ENCODE results near the gene GALNT2. TPM values are rescaled to one million over a fixed set of nuclear protein-coding genes. Genes with fewer than 3 reads are reported as not detected.

GALNT2 gene
- total RNA-seq, 1 experiment from 2014 or later = 62.2 TPM

DNA sequence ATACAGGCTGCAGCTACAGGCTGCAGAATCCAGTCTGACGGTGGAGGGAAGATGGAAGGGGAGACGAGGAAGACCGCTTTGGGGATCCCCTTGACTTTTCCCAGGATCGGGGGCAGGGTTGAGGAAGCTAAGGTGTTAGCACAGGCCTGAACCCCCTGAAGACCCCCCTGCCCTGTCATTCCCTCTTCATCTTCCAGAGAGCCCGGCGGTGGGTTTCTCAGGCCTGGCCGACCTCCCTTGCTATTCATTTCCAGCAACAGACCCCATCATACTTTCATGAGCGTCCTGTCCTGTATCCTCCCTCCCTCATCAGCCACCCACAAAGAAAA, 247.1 kb downstream of the GALNT2 start:
- POLR2A ChIA-PET = interaction anchor here (0.7 kb wide), 1 partner anchor 257 kb away, joined by 4 read pairs; no protein-coding TSS in a partner anchor
- no peak overlapping the region for H3K27ac Mint-ChIP-seq (ENCODE audit: unreplicated experiment)
- TF ChIP-seq, protein P1, sequence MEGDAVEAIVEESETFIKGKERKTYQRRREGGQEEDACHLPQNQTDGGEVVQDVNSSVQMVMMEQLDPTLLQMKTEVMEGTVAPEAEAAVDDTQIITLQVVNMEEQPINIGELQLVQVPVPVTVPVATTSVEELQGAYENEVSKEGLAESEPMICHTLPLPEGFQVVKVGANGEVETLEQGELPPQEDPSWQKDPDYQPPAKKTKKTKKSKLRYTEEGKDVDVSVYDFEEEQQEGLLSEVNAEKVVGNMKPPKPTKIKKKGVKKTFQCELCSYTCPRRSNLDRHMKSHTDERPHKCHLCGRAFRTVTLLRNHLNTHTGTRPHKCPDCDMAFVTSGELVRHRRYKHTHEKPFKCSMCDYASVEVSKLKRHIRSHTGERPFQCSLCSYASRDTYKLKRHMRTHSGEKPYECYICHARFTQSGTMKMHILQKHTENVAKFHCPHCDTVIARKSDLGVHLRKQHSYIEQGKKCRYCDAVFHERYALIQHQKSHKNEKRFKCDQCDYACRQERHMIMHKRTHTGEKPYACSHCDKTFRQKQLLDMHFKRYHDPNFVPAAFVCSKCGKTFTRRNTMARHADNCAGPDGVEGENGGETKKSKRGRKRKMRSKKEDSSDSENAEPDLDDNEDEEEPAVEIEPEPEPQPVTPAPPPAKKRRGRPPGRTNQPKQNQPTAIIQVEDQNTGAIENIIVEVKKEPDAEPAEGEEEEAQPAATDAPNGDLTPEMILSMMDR (IDR thresholded peaks at IDR 0.05; ENCODE audit: insufficient read depth in 1 of 2, low read depth in 1 of 2, low read length in 1 of 2, severe bottlenecking in 1 of 2, unreplicated experiment in 1 of 2) = no peak
- no peak overlapping the region for H3K4me3 ChIP-seq (ENCODE audit: low read depth, low read length)
- no peaks in the 10 kb centered on the region for H3K9me3 Mint-ChIP-seq (ENCODE audit: unreplicated experiment)
- no peaks in the 10 kb centered on the region for H3K27me3 ChIP-seq (replicated peaks; ENCODE audit: control insufficient read depth, insufficient read depth, low read length)
- no peaks in the 10 kb centered on the region for H3K27me3 Mint-ChIP-seq (ENCODE audit: insufficient read depth, unreplicated experiment)
- no peak overlapping the region for H3K4me3 Mint-ChIP-seq (ENCODE audit: unreplicated experiment)
- intact Hi-C loops (cut with micrococcal nuclease; ENCODE audit: unreplicated experiment) = no loop called here
- H3K9me3 ChIP-seq = no peaks in the 10 kb centered on the region
- no peaks in the 10 kb centered on the region for H3K4me1 ChIP-seq
- CTCF ChIA-PET = interaction anchor here (0.7 kb wide), 1 partner anchor 602 kb away, joined by 5 read pairs; no protein-coding TSS in a partner anchor
- H3K4me1 Mint-ChIP-seq (ENCODE audit: low read depth, unreplicated experiment) = no peaks in the 10 kb centered on the region
- no TSS peak for BruUV-seq (replicated peaks)
- no peaks in the 10 kb centered on the region for H3K36me3 ChIP-seq (ENCODE audit: control insufficient read depth, insufficient read depth, low read length)
- no peak for DNase-seq
- no peaks in the 10 kb centered on the region for H3K36me3 Mint-ChIP-seq (ENCODE audit: insufficient read depth, unreplicated experiment)

DNA sequence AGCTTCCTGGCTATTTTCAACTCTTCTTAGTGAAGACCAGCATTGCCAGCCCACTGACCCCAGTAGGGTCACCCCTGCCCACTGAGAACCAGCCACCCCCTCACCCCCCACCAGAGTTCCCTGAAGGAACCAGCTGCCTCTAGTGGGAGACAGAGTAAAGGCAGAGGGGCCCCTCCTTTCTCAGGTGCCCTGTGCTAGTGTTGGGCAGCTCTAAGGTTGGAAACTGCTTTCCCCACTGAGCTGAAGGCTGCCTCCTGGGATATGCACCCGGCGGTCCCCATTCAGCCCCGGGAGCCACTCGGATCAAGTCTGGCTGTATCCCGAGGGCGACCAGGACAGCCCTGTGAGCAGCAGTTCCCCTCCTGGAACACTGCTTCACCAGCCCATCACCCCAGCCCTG, 248.1 kb downstream of the GALNT2 start:
- H3K4me3 ChIP-seq (ENCODE audit: low read depth, low read length) = no peak overlapping the region
- H3K9me3 Mint-ChIP-seq (ENCODE audit: unreplicated experiment) = no peaks in the 10 kb centered on the region
- intact Hi-C loops (cut with micrococcal nuclease; ENCODE audit: unreplicated experiment) = no loop called here
- H3K4me1 ChIP-seq = no peaks in the 10 kb centered on the region
- no peaks in the 10 kb centered on the region for H3K36me3 Mint-ChIP-seq (ENCODE audit: insufficient read depth, unreplicated experiment)
- no peaks in the 10 kb centered on the region for H3K27me3 Mint-ChIP-seq (ENCODE audit: insufficient read depth, unreplicated experiment)
- BruUV-seq (replicated peaks) = no TSS peak
- ChIA-PET POLR2A (no interaction called here), CTCF (interaction anchor here (0.6 kb wide), 1 partner anchor 99 kb away, joined by 5 read pairs; no protein-coding TSS in a partner anchor)
- H3K27me3 ChIP-seq (replicated peaks; ENCODE audit: control insufficient read depth, insufficient read depth, low read length) = no peaks in the 10 kb centered on the region
- H3K9me3 ChIP-seq = no peaks in the 10 kb centered on the region
- no peaks in the 10 kb centered on the region for H3K36me3 ChIP-seq (ENCODE audit: control insufficient read depth, insufficient read depth, low read length)
- TF ChIP-seq, protein P1 (IDR thresholded peaks at IDR 0.05; ENCODE audit: insufficient read depth in 1 of 2, low read depth in 1 of 2, low read length in 1 of 2, severe bottlenecking in 1 of 2, unreplicated experiment in 1 of 2) = no peak
- DNase-seq = no peak
- H3K4me1 Mint-ChIP-seq (ENCODE audit: low read depth, unreplicated experiment) = no peaks in the 10 kb centered on the region
- no peak overlapping the region for H3K27ac Mint-ChIP-seq (ENCODE audit: unreplicated experiment)
- H3K4me3 Mint-ChIP-seq (ENCODE audit: unreplicated experiment) = no peak overlapping the region

DNA sequence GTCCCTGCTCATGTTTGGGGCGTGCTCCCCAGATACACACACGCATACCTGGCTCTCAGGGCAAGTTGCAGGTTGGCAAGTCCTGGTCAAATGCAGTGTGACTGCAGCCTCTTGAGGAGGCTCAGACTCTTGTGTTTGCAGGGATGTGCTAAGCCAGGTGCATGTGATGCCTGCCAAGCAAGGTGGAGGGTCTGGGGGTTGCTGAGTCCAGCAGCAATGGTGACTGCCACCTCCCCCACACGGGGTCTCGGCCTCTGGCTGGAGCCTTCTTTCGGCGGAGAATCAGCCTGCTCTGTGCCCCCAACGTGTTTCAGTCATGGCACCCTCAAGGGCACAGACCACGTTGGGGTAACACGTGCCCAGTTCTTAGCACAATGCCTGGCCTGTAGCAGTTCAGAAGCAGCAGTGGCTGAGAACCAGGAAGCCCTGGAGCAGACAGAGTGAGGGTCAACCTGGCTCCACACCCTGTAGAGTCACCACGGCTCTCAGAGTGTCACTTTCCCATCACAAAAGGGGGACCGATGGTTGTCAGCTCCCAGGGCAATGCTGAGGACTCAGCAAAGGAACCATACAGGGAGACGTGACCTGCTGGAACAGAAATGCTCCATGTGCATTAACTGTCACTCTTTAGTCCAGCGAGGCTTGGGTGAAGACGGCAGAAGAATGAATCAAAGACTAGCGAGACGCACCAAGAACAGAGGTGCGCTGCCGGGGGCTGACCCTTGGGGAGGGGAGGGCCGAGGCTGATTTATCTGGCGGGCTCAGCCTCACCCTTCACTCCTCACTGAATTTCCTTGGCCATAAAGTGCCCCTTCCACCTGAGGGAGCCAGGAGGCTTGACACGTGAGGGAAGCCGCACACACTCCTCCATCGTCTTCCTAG, 250.1 kb downstream of the GALNT2 start:
- Mint-ChIP-seq H3K4me1 (ENCODE audit: low read depth, unreplicated experiment) (no peaks in the 10 kb centered on the region), H3K27ac (ENCODE audit: unreplicated experiment) (no peak overlapping the region), H3K9me3 (ENCODE audit: unreplicated experiment) (no peaks in the 10 kb centered on the region), H3K36me3 (ENCODE audit: insufficient read depth, unreplicated experiment) (no peaks in the 10 kb centered on the region), H3K4me3 (ENCODE audit: unreplicated experiment) (no peak overlapping the region), H3K27me3 (ENCODE audit: insufficient read depth, unreplicated experiment) (no peaks in the 10 kb centered on the region)
- H3K27me3 ChIP-seq (replicated peaks; ENCODE audit: control insufficient read depth, insufficient read depth, low read length) = no peaks in the 10 kb centered on the region
- no peaks in the 10 kb centered on the region for H3K9me3 ChIP-seq
- TF ChIP-seq, protein P1 (IDR thresholded peaks at IDR 0.05; ENCODE audit: insufficient read depth in 1 of 2, low read depth in 1 of 2, low read length in 1 of 2, severe bottlenecking in 1 of 2, unreplicated experiment in 1 of 2) = no peak
- H3K4me1 ChIP-seq = no peaks in the 10 kb centered on the region
- H3K36me3 ChIP-seq (ENCODE audit: control insufficient read depth, insufficient read depth, low read length) = no peaks in the 10 kb centered on the region
- no TSS peak for BruUV-seq (replicated peaks)
- no peak for DNase-seq
- intact Hi-C loops (cut with micrococcal nuclease; ENCODE audit: unreplicated experiment) = no loop called here
- no peak overlapping the region for H3K4me3 ChIP-seq (ENCODE audit: low read depth, low read length)
- POLR2A ChIA-PET = no interaction called here
- CTCF ChIA-PET = no interaction called here
